MM.1S (cell line): Measurements from ENCODE around the gene HEXIM1.

Experiments
- DNase-seq: peaks from one replicate; pipeline ENCODE4 v3.0.0-alpha.2; 2015
- H2AFZ ChIP-seq: fragments of 300-600 bp; sonication (generic); 2 replicates; pipeline ENCODE4 v1.6.0; 2016; ENCODE audit warnings: antibody characterized with exemption, low read length
- H3F3A ChIP-seq: fragments of 300-600 bp; sonication (generic); 2 replicates; pipeline ENCODE4 v1.6.1; 2016; ENCODE audit warnings: mild to moderate bottlenecking, antibody characterized with exemption, low read length, moderate library complexity, mixed read lengths; ENCODE audit not compliant: insufficient read depth
- H3K27ac ChIP-seq: fragments of 300-600 bp; sonication (generic); 2 replicates; pipeline ENCODE4 v1.5.1; 2016; ENCODE audit warnings: mild to moderate bottlenecking, low read length
- H3K27me3 ChIP-seq: fragments of 300-600 bp; sonication (generic); replicated peaks from 2 replicates; pipeline ENCODE4 v1.6.0; 2016; ENCODE audit warnings: low read length; ENCODE audit not compliant: insufficient read depth
- H3K36me3 ChIP-seq: fragments of 300-600 bp; sonication (generic); replicated peaks from 2 replicates; pipeline ENCODE4 v1.6.1; 2016; ENCODE audit warnings: mild to moderate bottlenecking, low read length, mixed read lengths; ENCODE audit not compliant: insufficient read depth
- H3K4me1 ChIP-seq: fragments of 300-600 bp; sonication (generic); 2 replicates; pipeline ENCODE4 v1.6.1; 2016; ENCODE audit warnings: low read length, mixed read lengths
- H3K4me2 ChIP-seq: fragments of 300-600 bp; sonication (generic); 2 replicates; pipeline ENCODE4 v1.6.0; 2016; ENCODE audit warnings: low read depth, low read length
- H3K4me3 ChIP-seq: fragments of 300-600 bp; sonication (generic); 2 replicates; pipeline ENCODE4 v1.5.1; 2016; ENCODE audit warnings: low read length, mixed read lengths
- H3K79me2 ChIP-seq: fragments of 300-600 bp; sonication (generic); 2 replicates; pipeline ENCODE4 v1.6.1; 2016; ENCODE audit warnings: mixed run types, low read length, mixed read lengths
- H3K9ac ChIP-seq: fragments of 300-600 bp; sonication (generic); 2 replicates; pipeline ENCODE4 v1.6.1; 2016; ENCODE audit warnings: low read length, mixed read lengths
- H3K9me2 ChIP-seq: fragments of 300-600 bp; sonication (generic); replicated peaks from 2 replicates; pipeline ENCODE4 v1.6.1; 2016; ENCODE audit warnings: mild to moderate bottlenecking, low read length, mixed read lengths; ENCODE audit not compliant: insufficient read depth
- H3K9me3 ChIP-seq: fragments of 300-600 bp; sonication (generic); replicated peaks from 2 replicates; pipeline ENCODE4 v1.6.1; 2016; ENCODE audit warnings: mild to moderate bottlenecking, low read length, mixed read lengths; ENCODE audit not compliant: insufficient read depth
- H4K20me1 ChIP-seq: fragments of 300-600 bp; sonication (generic); 2 replicates; pipeline ENCODE4 v1.6.1; 2016; ENCODE audit warnings: mild to moderate bottlenecking, low read length, moderate library complexity, mixed read lengths; ENCODE audit not compliant: insufficient read depth
- CTCF ChIP-seq: fragments of 300-600 bp; sonication (generic); IDR thresholded peaks from 2 replicates; pipeline ENCODE4 v1.5.1; 2016; ENCODE audit warnings: antibody characterized with exemption, low read length, mixed read lengths
- EZH2 ChIP-seq: fragments of 300-600 bp; sonication (generic); optimal IDR thresholded peaks from 2 replicates; pipeline ENCODE3; 2017; ENCODE audit warnings: low read depth, mild to moderate bottlenecking, antibody characterized with exemption, low read length, mixed read lengths
- EZH2phosphoT487 ChIP-seq: fragments of 300-600 bp; sonication (generic); IDR thresholded peaks from 2 replicates; pipeline ENCODE4 v1.6.1; 2018; ENCODE audit warnings: antibody characterized with exemption, low read length

Gene HEXIM1

DNA sequence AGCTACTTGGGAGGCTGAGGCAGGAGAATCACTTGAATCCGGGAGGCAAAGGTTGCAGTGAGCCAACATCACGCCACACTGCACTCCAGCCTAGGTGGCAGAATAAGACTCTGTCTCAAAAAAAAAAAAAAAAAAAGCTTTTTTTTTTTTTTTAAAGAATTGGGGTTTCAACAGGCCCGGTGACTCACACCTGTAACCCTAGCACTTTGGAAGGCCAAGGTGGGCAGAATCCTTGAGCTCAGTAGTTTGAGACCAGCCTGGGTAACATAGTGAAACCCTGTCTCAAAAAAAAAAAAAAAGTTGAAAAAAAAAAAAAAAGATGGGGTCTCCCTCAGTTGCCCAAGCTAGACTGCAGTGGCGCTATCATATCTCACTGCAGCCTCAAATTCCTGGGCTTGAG lies 6.8 kb downstream of the HEXIM1 start:
- Histone ChIP-seq H3K36me3 (no peaks in the 10 kb centered on the region), H3K9ac (no peak overlapping the region), H3K4me1 (peaks cover 13% of the 10 kb centered on the region), H3K4me3 (no peak overlapping the region), H3K79me2 (peaks cover 31% of the 10 kb centered on the region), H3K27me3 (no peaks in the 10 kb centered on the region), H3K27ac (no peak overlapping the region), H3F3A (peaks cover 21% of the 10 kb centered on the region), H3K9me3 (no peaks in the 10 kb centered on the region), H4K20me1 (no peaks in the 10 kb centered on the region; the same call in 1 of the 2 replicates), H3K4me2 (no peak overlapping the region), H2AFZ (no peak overlapping the region), H3K9me2 (no peaks in the 10 kb centered on the region)
- TF ChIP-seq EZH2phosphoT487 (no peak), EZH2 (no peak), CTCF (no peak)
- DNase-seq, result no peak

- H3K9ac ChIP-seq, result no peak overlapping the region
- no peaks in the 10 kb centered on the region for H3K36me3 ChIP-seq
- no peaks in the 10 kb centered on the region for H3K9me2 ChIP-seq
- H3K27ac ChIP-seq, result no peak overlapping the region
- TF ChIP-seq EZH2, result no peak
- no peak for TF ChIP-seq CTCF
- no peak for TF ChIP-seq EZH2phosphoT487
- peaks cover 13% of the 10 kb centered on the region for H3K4me1 ChIP-seq
- no peaks in the 10 kb centered on the region for H3K9me3 ChIP-seq
- no peaks in the 10 kb centered on the region; the same call in 1 of the 2 replicates for H4K20me1 ChIP-seq
- peaks cover 35% of the 10 kb centered on the region for H3K79me2 ChIP-seq
- DNase-seq, result no peak
- H3K27me3 ChIP-seq, result no peaks in the 10 kb centered on the region
- H3F3A ChIP-seq, result peaks cover 16% of the 10 kb centered on the region
- H3K4me3 ChIP-seq, result no peak overlapping the region
- no peak overlapping the region for H2AFZ ChIP-seq
- H3K4me2 ChIP-seq, result no peak overlapping the region
These were observed 7.2 kb downstream of the HEXIM1 start for GRCh38 chr17:45155483-45155882.

DNA sequence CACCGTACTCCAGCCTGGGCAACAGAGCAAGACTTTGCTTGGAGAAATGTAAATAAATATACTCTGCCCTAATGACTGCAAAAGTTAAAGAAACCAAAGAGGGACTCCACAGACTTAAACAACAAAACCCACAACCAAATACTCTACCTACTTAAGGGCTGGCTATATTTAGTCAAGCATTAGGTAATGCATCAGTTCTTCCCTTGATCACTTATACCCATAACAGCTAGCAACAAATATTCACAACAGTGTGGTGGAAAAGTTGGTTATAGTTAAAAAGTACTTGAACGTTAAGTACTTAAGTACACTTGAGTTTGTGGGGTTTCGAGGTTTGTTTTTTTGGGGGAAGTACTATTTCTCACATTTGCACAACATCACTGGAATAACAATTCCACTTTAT lies 8.0 kb downstream of the HEXIM1 start:
- no peak overlapping the region for H2AFZ ChIP-seq
- H3K9me2 ChIP-seq, result no peaks in the 10 kb centered on the region
- TF ChIP-seq EZH2, result no peak
- no peak for TF ChIP-seq CTCF
- TF ChIP-seq EZH2phosphoT487, result no peak
- H3F3A ChIP-seq, result peaks cover 10% of the 10 kb centered on the region
- H4K20me1 ChIP-seq, result no peaks in the 10 kb centered on the region; the same call in 1 of the 2 replicates
- no peak overlapping the region for H3K9ac ChIP-seq
- no peak for DNase-seq
- no peaks in the 10 kb centered on the region for H3K36me3 ChIP-seq
- no peak overlapping the region for H3K4me2 ChIP-seq
- no peak overlapping the region for H3K4me3 ChIP-seq
- no peak overlapping the region for H3K27ac ChIP-seq
- H3K9me3 ChIP-seq, result no peaks in the 10 kb centered on the region
- H3K79me2 ChIP-seq, result peaks cover 36% of the 10 kb centered on the region
- H3K27me3 ChIP-seq, result no peaks in the 10 kb centered on the region
- peaks cover 5% of the 10 kb centered on the region; the same call in 1 of the 2 replicates for H3K4me1 ChIP-seq
